Neutrophil (primary cell): ENCODE data around the gene IP6K3.

ENCODE experiments used
- H3K27ac ChIP-seq: fragments of 200-600 bp; sonication (generic); 2 replicates; pipeline ENCODE4 v1.5.1; 2016; ENCODE audit warnings: mild to moderate bottlenecking, moderate library complexity
- H3K27me3 ChIP-seq: fragments of 200-600 bp; sonication (generic); 2 replicates; pipeline ENCODE4 v1.6.0; 2016; ENCODE audit warnings: mild to moderate bottlenecking
- H3K36me3 ChIP-seq: fragments of 200-600 bp; sonication (generic); 2 replicates; pipeline ENCODE4 v1.5.1; 2017
- H3K4me1 ChIP-seq, 2 experiments: fragments of 200-600 bp in 1 of 2; sonication (generic) in 1 of 2; 1 replicate in 1 of 2; 2 replicates in 1 of 2; pipeline versions ENCODE4 v1.5.1 to v1.6.1; 2013 to 2016; ENCODE audit warnings: low read depth in 1 of 2, low read length in 1 of 2, mild to moderate bottlenecking in 1 of 2, moderate library complexity in 1 of 2; ENCODE audit not compliant: control insufficient read depth in 1 of 2, insufficient read depth in 1 of 2
- H3K4me3 ChIP-seq, 2 experiments: fragments of 200-600 bp in 1 of 2; sonication (generic) in 1 of 2; 1 replicate in 1 of 2; 2 replicates in 1 of 2; pipeline ENCODE4 v1.5.1; 2013 to 2016; ENCODE audit warnings: low read depth in 1 of 2, low read length in 1 of 2, mild to moderate bottlenecking in 1 of 2, moderate library complexity in 1 of 2
- H3K9me3 ChIP-seq: fragments of 200-600 bp; sonication (generic); 2 replicates; pipeline ENCODE4 v1.5.1; 2016
- CTCF ChIP-seq: fragments of 200-600 bp; sonication (generic); IDR thresholded peaks from 2 replicates; pipeline ENCODE4 v1.5.1; 2016; ENCODE audit warnings: antibody characterized with exemption

The IP6K3 gene

GRCh38 chr6:33718713-33719112 lies 28.0 kb downstream of the IP6K3 start:
- no peaks in the 10 kb centered on the region for H3K36me3 ChIP-seq
- no peak overlapping the region for H3K27ac ChIP-seq
- peaks cover 32% of the 10 kb centered on the region for H3K27me3 ChIP-seq
- H3K4me3 ChIP-seq: no peak overlapping the region
- no peak for TF ChIP-seq CTCF
- H3K4me1 ChIP-seq: no peaks in the 10 kb centered on the region
- H3K9me3 ChIP-seq: no peaks in the 10 kb centered on the region

- Histone ChIP-seq H3K27ac (no peak overlapping the region), H3K27me3 (peaks cover 25% of the 10 kb centered on the region), H3K4me1 (no peaks in the 10 kb centered on the region), H3K36me3 (no peaks in the 10 kb centered on the region), H3K9me3 (no peaks in the 10 kb centered on the region), H3K4me3 (no peak overlapping the region)
- no peak for TF ChIP-seq CTCF
These were observed 28.7 kb downstream of the IP6K3 start for GRCh38 chr6:33717934-33718455.

- H3K27me3 ChIP-seq: peaks cover 17% of the 10 kb centered on the region
- H3K36me3 ChIP-seq: no peaks in the 10 kb centered on the region
- TF ChIP-seq CTCF: no peak
- no peaks in the 10 kb centered on the region for H3K9me3 ChIP-seq
- no peak overlapping the region for H3K4me3 ChIP-seq
- peaks cover 0 to under 1% of the 10 kb centered on the region in 2 experiments for H3K4me1 ChIP-seq
- no peak overlapping the region for H3K27ac ChIP-seq
These were observed 29.6 kb downstream of the IP6K3 start for GRCh38 chr6:33716890-33717632.

- TF ChIP-seq CTCF: no peak
- no peaks in the 10 kb centered on the region for H3K36me3 ChIP-seq
- H3K27ac ChIP-seq: no peak overlapping the region
- peaks cover 14% of the 10 kb centered on the region for H3K27me3 ChIP-seq
- H3K9me3 ChIP-seq: no peaks in the 10 kb centered on the region
- no peak overlapping the region for H3K4me3 ChIP-seq
- peaks cover 5% of the 10 kb centered on the region in 2 experiments for H3K4me1 ChIP-seq
These were observed 30.3 kb downstream of the IP6K3 start for GRCh38 chr6:33716379-33716778.

GRCh38 chr6:33714385-33715040 lies 32.2 kb downstream of the IP6K3 start:
- no peak overlapping the region for H3K4me3 ChIP-seq
- no peak overlapping the region for H3K27ac ChIP-seq
- H3K4me1 ChIP-seq: peaks cover 12 to 14% of the 10 kb centered on the region in 2 experiments
- H3K27me3 ChIP-seq: no peaks in the 10 kb centered on the region
- no peak for TF ChIP-seq CTCF
- H3K9me3 ChIP-seq: no peaks in the 10 kb centered on the region
- no peaks in the 10 kb centered on the region for H3K36me3 ChIP-seq
